Measurements from ENCODE around the gene NSUN6. TPM values are rescaled to one million over a fixed set of nuclear protein-coding genes. Genes with fewer than 3 reads are reported as not detected.
A peak's percentile ranks its signal among the peaks of the same experiment; 100 is the strongest.

Gene NSUN6
- total RNA-seq, 4 donors from 2014 or later = 18.6 to 104 (median 22.5) TPM

- TF ChIP-seq POLR2A (IDR thresholded peaks at IDR 0.05) (no peak), CTCF (IDR thresholded peaks at IDR 0.05) (no peak)
- WGBS, 2 donors = 83 to 90% methylated on average over 1 of the region's 1 CpG
- Histone ChIP-seq H3K27ac (no peak overlapping the region), H3K27me3 (no peaks in the 10 kb centered on the region), H3K9me3 (no peaks in the 10 kb centered on the region), H3K36me3 (no peaks in the 10 kb centered on the region), H3K4me1 (peaks cover 12 to 15% of the 10 kb centered on the region in 2 donors), H3K4me3 (replicated peaks in 1 of 3) (no peak overlapping the region)
- intact Hi-C loops (cut with DNase I) = no loop called here
- peak; percentile 19 to 33 for DNase-seq
Measured at GRCh38 chr10:18607503-18608378, 43.6 kb downstream of the NSUN6 start.

- peaks cover 11 to 12% of the 10 kb centered on the region in 2 donors for H3K4me1 ChIP-seq
- no peak for TF ChIP-seq POLR2A (IDR thresholded peaks at IDR 0.05)
- no peak for TF ChIP-seq CTCF (IDR thresholded peaks at IDR 0.05)
- H3K36me3 ChIP-seq = no peaks in the 10 kb centered on the region
- no peaks in the 10 kb centered on the region for H3K27me3 ChIP-seq
- H3K27ac ChIP-seq = no peak overlapping the region
- no peak overlapping the region for H3K4me3 ChIP-seq (replicated peaks in 1 of 3)
- no peak for DNase-seq
- intact Hi-C loops (cut with DNase I) = no loop called here
- no peaks in the 10 kb centered on the region for H3K9me3 ChIP-seq
- WGBS, 2 donors = 96 to 97% methylated on average over 4 of the region's 4 CpGs
Measured at GRCh38 chr10:18606051-18606695, 45.2 kb downstream of the NSUN6 start.

GRCh38 chr10:18601321-18601720, 50.1 kb downstream of the NSUN6 start:
- no peaks in the 10 kb centered on the region for H3K36me3 ChIP-seq
- no peaks in the 10 kb centered on the region for H3K27me3 ChIP-seq
- TF ChIP-seq POLR2A (IDR thresholded peaks at IDR 0.05) (no peak), CTCF (IDR thresholded peaks at IDR 0.05) (no peak)
- H3K4me1 ChIP-seq = no peaks in the 10 kb centered on the region
- H3K9me3 ChIP-seq = no peaks in the 10 kb centered on the region
- no peak for DNase-seq
- WGBS, 2 donors = 92 to 93% methylated on average over 2 of the region's 2 CpGs
- H3K27ac ChIP-seq = no peak overlapping the region
- no peak overlapping the region for H3K4me3 ChIP-seq (replicated peaks in 1 of 3)
- intact Hi-C loops (cut with DNase I) = no loop called here

GRCh38 chr10:18599392-18599791, 52.0 kb downstream of the NSUN6 start:
- WGBS, 2 donors = 99 to 100% methylated on average over 3 of the region's 3 CpGs
- Histone ChIP-seq H3K4me3 (replicated peaks in 1 of 3) (no peak overlapping the region), H3K27ac (no peak overlapping the region), H3K36me3 (no peaks in the 10 kb centered on the region), H3K27me3 (no peaks in the 10 kb centered on the region), H3K4me1 (no peaks in the 10 kb centered on the region), H3K9me3 (no peaks in the 10 kb centered on the region)
- TF ChIP-seq CTCF (IDR thresholded peaks at IDR 0.05) = no peak
- TF ChIP-seq POLR2A (IDR thresholded peaks at IDR 0.05) = no peak
- DNase-seq = no peak
- intact Hi-C loops (cut with DNase I) = no loop called here

Measured in thyroid gland (tissue), 4 donors.